Natural killer cell (primary cell): ENCODE data around the gene RCOR3. TPM values are rescaled to one million over a fixed set of nuclear protein-coding genes. Genes with fewer than 3 reads are reported as not detected.

Experiments
- ATAC-seq, 3 donors: fragments of 150-1000 bp in 2 of 3; fragments of 200-7000 bp in 1 of 3; cut with Tn5 transposase; 1 replicate in 1 of 3; 2 replicates in 2 of 3; pipeline ENCODE4 v1.10.0; 2021; ENCODE audit warnings: mild to moderate bottlenecking in 2 of 3, moderate library complexity in 2 of 3
- DNase-seq, 2 donors: peaks; one replicate each; pipeline versions ENCODE4 v3.0.0 to v3.0.0-alpha.2; 2013 to 2021; ENCODE audit warnings: mixed read lengths in 1 of 2
- H3K27ac ChIP-seq: one replicate; pipeline ENCODE4 v1.5.1; 2013; ENCODE audit warnings: mild to moderate bottlenecking, low read length
- H3K27me3 ChIP-seq: one replicate; pipeline ENCODE4 v1.6.1; 2013; ENCODE audit warnings: low read length; ENCODE audit not compliant: control insufficient read depth, insufficient read depth
- H3K36me3 ChIP-seq: one replicate; pipeline ENCODE4 v1.6.1; 2013; ENCODE audit warnings: low read length; ENCODE audit not compliant: control insufficient read depth, insufficient read depth
- H3K4me1 ChIP-seq: one replicate; pipeline ENCODE4 v1.6.1; 2013; ENCODE audit warnings: low read length; ENCODE audit not compliant: control insufficient read depth, insufficient read depth
- H3K4me3 ChIP-seq: one replicate; pipeline ENCODE4 v1.5.1; 2013; ENCODE audit warnings: low read length
- H3K9me3 ChIP-seq: one replicate; pipeline ENCODE4 v1.6.1; 2013; ENCODE audit warnings: low read length; ENCODE audit not compliant: control insufficient read depth, insufficient read depth
- H3K27ac Mint-ChIP-seq, 2 donors: one replicate each; pipeline ENCODE4 v1.8.0; 2022; ENCODE audit warnings: mild to moderate bottlenecking in 2 of 2, mixed read lengths in 2 of 2, moderate library complexity in 1 of 2
- H3K27me3 Mint-ChIP-seq, 2 donors: one replicate each; pipeline ENCODE4 v1.8.0; 2022; ENCODE audit warnings: low read depth in 2 of 2, mixed read lengths in 2 of 2
- H3K36me3 Mint-ChIP-seq: one replicate; pipeline ENCODE4 v1.8.0; 2022; ENCODE audit warnings: mixed read lengths
- H3K4me1 Mint-ChIP-seq, 2 donors: one replicate each; pipeline ENCODE4 v1.8.0; 2022; ENCODE audit warnings: mixed read lengths in 2 of 2
- H3K4me3 Mint-ChIP-seq: one replicate; pipeline ENCODE4 v1.8.0; 2022; ENCODE audit warnings: mild to moderate bottlenecking, moderate library complexity, mixed read lengths
- H3K9me3 Mint-ChIP-seq, 2 donors: one replicate each; pipeline ENCODE4 v1.8.0; 2022; ENCODE audit warnings: mixed read lengths in 2 of 2
- WGBS: methylation state at CpG from one replicate; pipeline ENCODE4 v1.1.7; 2013; ENCODE audit warnings: missing lambda C conversion rate; ENCODE audit not compliant: insufficient coverage; 5-methylcytosine and 5-hydroxymethylcytosine counted together
- intact Hi-C: fragments of 100-400 bp; cut with micrococcal nuclease; formaldehyde crosslinking; loops from one replicate; pipeline ENCODE4 v1.14.2; 2022
- total RNA-seq, 4 donors: library from RNA; stranded (reverse); fragments of 120-200 nt in 1 of 4; gene quantifications; one replicate each; pipeline versions ENCODE4 v1.2.3 to v1.2.4, GENCODE V29; 2013 to 2022
- TF ChIP-seq, protein P1 (sequence below): fragments of 200-600 bp; IDR thresholded peaks from one replicate; pipeline ENCODE4 v1.8.0; 2022; ENCODE audit warnings: antibody characterized with exemption

Gene RCOR3
- total RNA-seq, 3 donors from 2014 or later (not counting 1 experiment from before 2014, with no cell fraction given), result 70.9 to 99.2 (median 78.6) TPM

DNA sequence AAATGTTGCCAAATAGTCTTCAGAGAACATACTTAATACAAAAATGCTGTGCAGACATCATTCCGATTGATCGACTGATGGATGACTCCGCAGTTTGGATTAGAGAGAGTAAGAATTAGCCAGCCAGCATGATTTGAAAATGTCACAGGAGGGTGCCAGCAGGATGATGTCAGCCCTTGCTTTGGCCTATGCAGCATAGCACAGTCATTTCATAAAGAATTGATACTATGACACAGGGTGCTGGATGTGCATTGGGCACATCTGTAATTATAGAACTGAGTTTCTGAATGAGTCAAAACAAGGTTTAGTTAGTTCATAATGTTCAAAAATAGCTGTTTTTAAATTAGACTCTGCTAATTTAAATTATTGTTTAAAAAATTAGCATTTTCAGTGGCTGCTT is 45.9 kb downstream of the RCOR3 start:
- Mint-ChIP-seq H3K36me3 (peaks cover 6% of the 10 kb centered on the region), H3K9me3 (no peaks in the 10 kb centered on the region), H3K4me1 (no peaks in the 10 kb centered on the region), H3K4me3 (no peak overlapping the region), H3K27me3 (no peaks in the 10 kb centered on the region), H3K27ac (no peak overlapping the region)
- no peak for DNase-seq
- no peak overlapping the region for H3K4me3 ChIP-seq
- no peaks in the 10 kb centered on the region for H3K27me3 ChIP-seq
- H3K9me3 ChIP-seq, result no peaks in the 10 kb centered on the region
- TF ChIP-seq, protein P1, sequence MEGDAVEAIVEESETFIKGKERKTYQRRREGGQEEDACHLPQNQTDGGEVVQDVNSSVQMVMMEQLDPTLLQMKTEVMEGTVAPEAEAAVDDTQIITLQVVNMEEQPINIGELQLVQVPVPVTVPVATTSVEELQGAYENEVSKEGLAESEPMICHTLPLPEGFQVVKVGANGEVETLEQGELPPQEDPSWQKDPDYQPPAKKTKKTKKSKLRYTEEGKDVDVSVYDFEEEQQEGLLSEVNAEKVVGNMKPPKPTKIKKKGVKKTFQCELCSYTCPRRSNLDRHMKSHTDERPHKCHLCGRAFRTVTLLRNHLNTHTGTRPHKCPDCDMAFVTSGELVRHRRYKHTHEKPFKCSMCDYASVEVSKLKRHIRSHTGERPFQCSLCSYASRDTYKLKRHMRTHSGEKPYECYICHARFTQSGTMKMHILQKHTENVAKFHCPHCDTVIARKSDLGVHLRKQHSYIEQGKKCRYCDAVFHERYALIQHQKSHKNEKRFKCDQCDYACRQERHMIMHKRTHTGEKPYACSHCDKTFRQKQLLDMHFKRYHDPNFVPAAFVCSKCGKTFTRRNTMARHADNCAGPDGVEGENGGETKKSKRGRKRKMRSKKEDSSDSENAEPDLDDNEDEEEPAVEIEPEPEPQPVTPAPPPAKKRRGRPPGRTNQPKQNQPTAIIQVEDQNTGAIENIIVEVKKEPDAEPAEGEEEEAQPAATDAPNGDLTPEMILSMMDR, result no peak
- 90% methylated on average over 3 of the region's 3 CpGs for WGBS
- intact Hi-C loops, result no loop called here
- H3K36me3 ChIP-seq, result peaks cover 37% of the 10 kb centered on the region
- no peaks in the 10 kb centered on the region for H3K4me1 ChIP-seq
- ATAC-seq, result no peak
- H3K27ac ChIP-seq, result no peak overlapping the region

DNA sequence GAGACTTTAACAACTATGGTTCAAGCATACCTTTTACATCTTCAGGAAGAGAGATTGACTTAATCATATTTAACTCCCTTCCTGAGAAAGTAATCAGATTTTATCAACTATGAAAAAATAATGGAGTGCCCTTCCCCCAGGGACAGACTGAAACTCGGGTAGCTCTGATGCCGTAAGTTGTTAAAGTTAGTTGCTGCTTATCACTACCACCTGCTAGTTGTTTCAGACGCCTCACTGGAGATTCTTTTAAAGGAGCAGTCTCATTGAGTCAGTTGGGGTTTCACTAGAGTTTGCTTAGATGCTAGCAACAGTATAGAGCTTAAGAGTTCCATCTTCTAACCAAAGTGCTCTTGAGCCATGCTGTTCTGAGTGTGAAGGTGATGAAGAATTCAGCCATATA is 50.5 kb downstream of the RCOR3 start:
- 88% methylated on average over 3 of the region's 3 CpGs for WGBS
- H3K27me3 ChIP-seq, result no peaks in the 10 kb centered on the region
- Mint-ChIP-seq H3K27me3 (no peaks in the 10 kb centered on the region), H3K36me3 (peaks cover 19% of the 10 kb centered on the region), H3K27ac (no peak overlapping the region), H3K4me3 (no peak overlapping the region), H3K9me3 (no peaks in the 10 kb centered on the region), H3K4me1 (peaks cover 0 to 7% of the 10 kb centered on the region in 2 donors)
- no peaks in the 10 kb centered on the region for H3K4me1 ChIP-seq
- no peaks in the 10 kb centered on the region for H3K9me3 ChIP-seq
- TF ChIP-seq, protein P1, result no peak
- H3K27ac ChIP-seq, result no peak overlapping the region
- H3K4me3 ChIP-seq, result no peak overlapping the region
- no peak for ATAC-seq
- DNase-seq, result no peak
- intact Hi-C loops, result no loop called here
- H3K36me3 ChIP-seq, result peaks cover 36% of the 10 kb centered on the region

DNA sequence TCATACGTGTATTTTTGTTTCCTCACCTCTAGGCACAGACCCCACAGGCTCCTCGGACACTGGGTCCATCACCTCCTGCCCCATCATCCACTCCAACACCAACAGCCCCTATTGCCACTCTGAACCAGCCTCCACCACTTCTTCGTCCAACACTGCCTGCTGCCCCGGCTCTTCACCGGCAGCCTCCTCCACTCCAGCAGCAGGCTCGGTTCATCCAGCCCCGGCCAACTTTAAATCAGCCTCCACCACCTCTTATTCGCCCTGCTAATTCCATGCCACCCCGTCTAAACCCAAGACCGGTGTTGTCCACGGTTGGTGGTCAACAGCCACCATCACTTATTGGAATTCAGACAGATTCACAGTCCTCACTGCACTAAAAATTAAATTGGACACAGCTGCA is 54.2 kb downstream of the RCOR3 start:
- no peaks in the 10 kb centered on the region for H3K9me3 Mint-ChIP-seq
- no peaks in the 10 kb centered on the region for H3K27me3 Mint-ChIP-seq
- Histone ChIP-seq H3K36me3 (peaks cover 50% of the 10 kb centered on the region), H3K27me3 (no peaks in the 10 kb centered on the region), H3K27ac (no peak overlapping the region), H3K4me3 (no peak overlapping the region), H3K4me1 (no peaks in the 10 kb centered on the region), H3K9me3 (no peaks in the 10 kb centered on the region)
- peaks cover 0 to 7% of the 10 kb centered on the region in 2 donors for H3K4me1 Mint-ChIP-seq
- intact Hi-C loops, result no loop called here
- DNase-seq (no peak), ATAC-seq (no peak)
- TF ChIP-seq, protein P1, result no peak
- WGBS, result 95% methylated on average over 11 of the region's 11 CpGs
- H3K36me3 Mint-ChIP-seq, result peaks cover 19% of the 10 kb centered on the region
- peak overlapping the region; percentile 9 to 50 for H3K27ac Mint-ChIP-seq
- H3K4me3 Mint-ChIP-seq, result no peak overlapping the region

DNA sequence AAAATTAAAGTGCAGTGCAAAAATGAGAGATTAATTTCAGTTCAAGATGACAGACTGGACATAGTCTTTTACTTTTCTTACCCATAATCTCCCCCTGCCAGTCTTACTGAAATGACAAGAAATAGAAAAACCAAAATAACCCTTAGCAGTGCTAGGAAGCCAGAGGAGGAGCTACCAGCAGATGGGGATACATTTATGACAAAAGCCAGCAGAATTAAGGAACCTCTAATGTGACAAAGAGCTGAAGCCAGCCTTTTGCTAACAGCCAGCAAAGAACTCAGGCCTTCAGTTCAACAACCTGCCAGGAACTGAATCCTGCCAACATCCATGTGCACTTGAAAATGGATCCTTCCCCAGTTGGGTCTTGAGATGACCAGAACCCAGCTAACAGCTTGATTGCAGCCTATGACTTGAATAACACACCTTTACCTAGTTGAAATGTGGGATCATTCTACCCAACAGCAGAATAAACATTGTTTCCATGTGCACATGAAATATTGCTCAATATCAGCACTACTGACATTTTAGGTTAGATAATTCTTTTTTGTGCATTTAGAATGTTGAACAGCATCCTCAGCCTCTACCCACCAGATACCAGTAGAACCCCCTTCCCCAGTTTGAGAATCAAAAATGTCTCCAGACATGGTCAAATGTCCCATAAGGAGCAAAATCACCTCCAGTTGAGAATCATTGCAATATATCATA is 59.6 kb downstream of the RCOR3 start:
- no peaks in the 10 kb centered on the region for H3K9me3 ChIP-seq
- peaks cover 28% of the 10 kb centered on the region for H3K36me3 ChIP-seq
- no peaks in the 10 kb centered on the region for H3K4me1 ChIP-seq
- Mint-ChIP-seq H3K27ac (no peak overlapping the region), H3K9me3 (no peaks in the 10 kb centered on the region), H3K27me3 (no peaks in the 10 kb centered on the region), H3K4me1 (peaks cover 6 to 7% of the 10 kb centered on the region in 2 donors), H3K36me3 (peaks cover under 1% of the 10 kb centered on the region), H3K4me3 (no peak overlapping the region)
- intact Hi-C loops, result no loop called here
- no peaks in the 10 kb centered on the region for H3K27me3 ChIP-seq
- TF ChIP-seq, protein P1, result no peak
- H3K4me3 ChIP-seq, result no peak overlapping the region
- no peak overlapping the region for H3K27ac ChIP-seq
- no peak for DNase-seq
- no peak for ATAC-seq
